IMR-90 (cell line): ENCODE measurements around the gene NLRC5. TPM values are rescaled to one million over a fixed set of nuclear protein-coding genes. Genes with fewer than 3 reads are reported as not detected.

Experiments used
- ATAC-seq: fragments of 200-7000 bp; cut with Tn5 transposase; 2 replicates; pipeline ENCODE4 v1.9.1; 2020; ENCODE audit warnings: low read depth, mild to moderate bottlenecking, moderate library complexity
- BruUV-seq: library from RNA; stranded (reverse); fragments of 400-500 nt; replicated peaks from 2 replicates; lab custom pipeline; 2021; lab: Mats Ljungman, UMichigan
- CTCF ChIA-PET: fragments of 300-600 bp; formaldehyde crosslinking; extraction: SDS; loops from one replicate; lab custom pipeline; 2021; ENCODE audit warnings: antibody characterized with exemption; lab: Yijun Ruan, JAX
- POLR2A ChIA-PET: fragments of 300-600 bp; sonication (Branson Sonifier 250); formaldehyde crosslinking; loops from one replicate; lab custom pipeline; 2022; ENCODE audit warnings: antibody characterized with exemption; ENCODE audit not compliant: unreplicated experiment; lab: Charles Lee
- DNase-seq: peaks from one replicate; pipeline ENCODE4 v3.0.0; 2013
- H2AFZ ChIP-seq: replicated peaks from 2 replicates; pipeline ENCODE3; 2013; ENCODE audit warnings: low read length, mild to moderate bottlenecking; ENCODE audit not compliant: poor library complexity
- H2AK5ac ChIP-seq: 2 replicates; pipeline ENCODE4 v1.6.1; 2013; ENCODE audit warnings: low read depth, low read length, inconsistent platforms
- H2AK9ac ChIP-seq: replicated peaks from 2 replicates; pipeline ENCODE3; 2013; ENCODE audit warnings: mild to moderate bottlenecking, low read depth, low read length, moderate library complexity; ENCODE audit not compliant: poor library complexity
- H2BK120ac ChIP-seq: 2 replicates; pipeline ENCODE4 v1.6.1; 2013; ENCODE audit warnings: low read depth, low read length, inconsistent platforms
- H2BK15ac ChIP-seq: 3 replicates; pipeline ENCODE4 v1.6.1; 2013; ENCODE audit warnings: low read depth, low read length, inconsistent platforms
- H2BK20ac ChIP-seq: 2 replicates; pipeline ENCODE4 v1.6.1; 2013; ENCODE audit warnings: low read depth, mild to moderate bottlenecking, inconsistent platforms, low read length, moderate library complexity
- H2BK5ac ChIP-seq: 2 replicates; pipeline ENCODE4 v1.6.1; 2013; ENCODE audit warnings: mild to moderate bottlenecking, low read depth, low read length, inconsistent platforms; ENCODE audit not compliant: poor library complexity, severe bottlenecking
- H3K14ac ChIP-seq: replicated peaks from 2 replicates; pipeline ENCODE4 v1.6.1; 2013; ENCODE audit warnings: low read depth, low read length, inconsistent platforms
- H3K18ac ChIP-seq: 2 replicates; pipeline ENCODE4 v1.6.1; 2013; ENCODE audit warnings: low read depth, low read length, control low read depth
- H3K23ac ChIP-seq: 2 replicates; pipeline ENCODE4 v1.6.1; 2013; ENCODE audit warnings: low read depth, low read length, inconsistent platforms
- H3K27ac ChIP-seq: 2 replicates; pipeline ENCODE4 v1.5.1; 2013; ENCODE audit warnings: mild to moderate bottlenecking, control low read depth, low read length; ENCODE audit not compliant: insufficient read depth
- H3K27me3 ChIP-seq: 2 replicates; pipeline ENCODE4 v1.6.1; 2013; ENCODE audit warnings: low read length; ENCODE audit not compliant: control insufficient read depth, insufficient read depth
- H3K36me3 ChIP-seq: 2 replicates; pipeline ENCODE4 v1.6.1; 2013; ENCODE audit warnings: low read length, mixed read lengths; ENCODE audit not compliant: control insufficient read depth, insufficient read depth
- H3K4ac ChIP-seq: 2 replicates; pipeline ENCODE4 v1.6.1; 2013; ENCODE audit warnings: low read depth, low read length, inconsistent platforms
- H3K4me1 ChIP-seq: 2 replicates; pipeline ENCODE4 v1.6.1; 2013; ENCODE audit warnings: low read length, mixed read lengths; ENCODE audit not compliant: control insufficient read depth, insufficient read depth
- H3K4me2 ChIP-seq: 2 replicates; pipeline ENCODE4 v1.6.1; 2013; ENCODE audit warnings: low read depth, mild to moderate bottlenecking, control low read depth, low read length, moderate library complexity
- H3K4me3 ChIP-seq: 2 replicates; pipeline ENCODE4 v1.5.1; 2013; ENCODE audit warnings: low read depth, mild to moderate bottlenecking, control low read depth, low read length, moderate library complexity; ENCODE audit not compliant: insufficient read depth
- H3K56ac ChIP-seq: 2 replicates; pipeline ENCODE4 v1.6.1; 2013; ENCODE audit warnings: low read length, inconsistent platforms; ENCODE audit not compliant: insufficient read depth; ENCODE audit errors: extremely low read depth
- H3K79me1 ChIP-seq, 2 experiments: 2 replicates each; pipeline ENCODE4 v1.6.1; 2013; ENCODE audit warnings: low read length in 2 of 2, inconsistent platforms in 1 of 2, low read depth in 1 of 2
- H3K9ac ChIP-seq: 2 replicates; pipeline ENCODE4 v1.6.1; 2013; ENCODE audit warnings: low read depth, low read length, control low read depth
- H3K9me1 ChIP-seq: 2 replicates; pipeline ENCODE4 v1.6.1; 2013; ENCODE audit warnings: low read length, inconsistent platforms; ENCODE audit not compliant: insufficient read depth
- H3K9me3 ChIP-seq: 2 replicates; pipeline ENCODE4 v1.6.1; 2013; ENCODE audit warnings: low read length; ENCODE audit not compliant: control insufficient read depth, insufficient read depth
- H4K20me1 ChIP-seq: 2 replicates; pipeline ENCODE4 v1.6.1; 2013; ENCODE audit warnings: low read length, inconsistent platforms; ENCODE audit not compliant: insufficient read depth
- H4K5ac ChIP-seq: 2 replicates; pipeline ENCODE4 v1.6.1; 2013; ENCODE audit warnings: mild to moderate bottlenecking, low read depth, low read length, control low read depth
- H4K8ac ChIP-seq, 2 experiments: 2 replicates each; pipeline ENCODE4 v1.6.1; 2013; ENCODE audit warnings: low read depth in 2 of 2, low read length in 2 of 2, control low read depth in 1 of 2, inconsistent platforms in 1 of 2
- H4K91ac ChIP-seq: 2 replicates; pipeline ENCODE4 v1.6.1; 2013; ENCODE audit warnings: low read depth, low read length, inconsistent platforms; ENCODE audit not compliant: insufficient read depth
- CEBPB ChIP-seq: IDR thresholded peaks from 2 replicates; pipeline ENCODE4 v1.6.1; 2012; ENCODE audit warnings: low read depth, low read length, improper control_type of control experiment
- CTCF ChIP-seq: conservative IDR thresholded peaks from 2 replicates; pipeline ENCODE4 v1.5.1; 2012; ENCODE audit warnings: mild to moderate bottlenecking, low read depth, low read length, improper control_type of control experiment
- FOS ChIP-seq: fragments of 150-350 bp; IDR thresholded peaks from 2 replicates; pipeline ENCODE4 v1.6.1; 2016; ENCODE audit warnings: low read depth, low read length
- MAFK ChIP-seq: IDR thresholded peaks from 2 replicates; pipeline ENCODE4 v1.6.1; 2012; ENCODE audit warnings: low read depth, low read length, improper control_type of control experiment
- NFE2L2 ChIP-seq: fragments of 150-350 bp; IDR thresholded peaks from 2 replicates; pipeline ENCODE4 v1.6.1; 2016; ENCODE audit warnings: low read depth, mild to moderate bottlenecking, low read length
- POLR2A ChIP-seq: IDR thresholded peaks from 2 replicates; pipeline ENCODE4 v1.6.1; 2012; ENCODE audit warnings: mild to moderate bottlenecking, low read depth, low read length
- RAD21 ChIP-seq: IDR thresholded peaks from 2 replicates; pipeline ENCODE4 v1.6.1; 2012; ENCODE audit warnings: low read length, improper control_type of control experiment
- RCOR1 ChIP-seq: IDR thresholded peaks from 2 replicates; pipeline ENCODE4 v1.6.1; 2012; ENCODE audit warnings: mild to moderate bottlenecking, low read length, improper control_type of control experiment; ENCODE audit not compliant: insufficient replicate concordance
- RFX5 ChIP-seq: IDR thresholded peaks from 2 replicates; pipeline ENCODE4 v1.8.0; 2012; ENCODE audit warnings: low read depth, mild to moderate bottlenecking, low read length, moderate library complexity
- USF2 ChIP-seq: fragments of 150-350 bp; IDR thresholded peaks from 2 replicates; pipeline ENCODE4 v1.6.1; 2017; ENCODE audit warnings: mild to moderate bottlenecking, antibody characterized with exemption, low read length, low read depth
- WGBS, 2 experiments: methylation state at CpG; one replicate each; pipeline versions ENCODE4 v1.1.5 to v1.1.7; 2013; ENCODE audit warnings: missing lambda C conversion rate in 2 of 2; ENCODE audit not compliant: insufficient read length in 1 of 2; ENCODE audit errors: extremely low coverage in 2 of 2; 5-methylcytosine and 5-hydroxymethylcytosine counted together
- dilution Hi-C: fragments of 300-500 bp; cut with HindIII; formaldehyde crosslinking; loops from one replicate; pipeline ENCODE4 v1.14.3; 2018; ENCODE audit warnings: low sequenced_read_pairs; ENCODE audit not compliant: unreplicated experiment
- in situ Hi-C: fragments of 300-500 bp; cut with MboI; formaldehyde crosslinking; loops from 3 replicates; pipeline ENCODE4 v1.14.3; 2019; ENCODE audit warnings: low sequenced_read_pairs, inconsistent platforms, mixed read lengths
- intact Hi-C: fragments of 100-400 bp; cut with micrococcal nuclease; formaldehyde crosslinking; loops from 2 replicates; pipeline ENCODE4 v1.10.0; 2022
- polyA plus RNA-seq, 3 experiments: library from polyadenylated mRNA; depleted of rRNA; stranded (reverse); fragments of >200 nt; gene quantifications; 2 replicates each; pipeline ENCODE4 v1.2.3, GENCODE V29; 2012; ENCODE audit warnings: low replicate concordance in 1 of 3
- total RNA-seq: library from RNA; depleted of rRNA; stranded (reverse); fragments of >200 nt; gene quantifications from 2 replicates; pipeline ENCODE4 v1.2.3, GENCODE V29; 2012

NLRC5 gene
- total and polyA plus RNA-seq, 2 of the 4 experiments (the other 2 are of a cell fraction), result 9.1 to 14.9 TPM

- in situ Hi-C loops, result no loop called here
- H4K20me1 ChIP-seq, result no peaks in the 10 kb centered on the region
- 81% methylated on average over 5 of the region's 11 CpGs; no CpG with 5 or more reads in 1 of the 2 experiments for WGBS, 2 experiments
Measured at GRCh38 chr16:56977823-56978430, 11.4 kb upstream of the NLRC5 start.

More at GRCh38 chr16:56977823-56978430, 11.4 kb upstream of the NLRC5 start:
- Histone ChIP-seq H3K14ac (no peak overlapping the region), H3K36me3 (no peaks in the 10 kb centered on the region), H3K9me1 (no peaks in the 10 kb centered on the region), H2BK15ac (no peak overlapping the region), H3K4me3 (no peak overlapping the region), H3K18ac (no peak overlapping the region), H2AK9ac (no peak overlapping the region), H2AFZ (peak overlapping the region; percentile 40), H3K9me3 (no peaks in the 10 kb centered on the region), H3K56ac (no peak overlapping the region), H2AK5ac (no peak overlapping the region; the same call in 1 of the 2 replicates), H3K9ac (no peak overlapping the region), H2BK120ac (no peak overlapping the region), H3K27me3 (peaks cover 2% of the 10 kb centered on the region; the same call in 1 of the 2 replicates), H3K23ac (no peak overlapping the region), H2BK5ac (no peak overlapping the region), H4K8ac (no peak overlapping the region), H3K79me1 (no peaks in the 10 kb centered on the region), H4K5ac (no peak overlapping the region), H3K4me2 (no peak overlapping the region), H3K4ac (no peak overlapping the region), H3K4me1 (no peaks in the 10 kb centered on the region), H2BK20ac (no peak overlapping the region), H4K91ac (no peak overlapping the region), H3K27ac (no peak overlapping the region)
- DNase-seq (no peak), ATAC-seq (no peak)
- CTCF ChIA-PET, result no interaction called here
- intact Hi-C loops (no loop called here), dilution Hi-C loops (no loop called here)
- POLR2A ChIA-PET, result no interaction called here
- TF ChIP-seq RCOR1, result no peak
- no peak for TF ChIP-seq CTCF
- TF ChIP-seq POLR2A, result no peak
- TF ChIP-seq RFX5, result no peak
- TF ChIP-seq MAFK, result no peak
- no peak for TF ChIP-seq CEBPB
- TF ChIP-seq NFE2L2, result no peak
- TF ChIP-seq RAD21, result no peak
- TF ChIP-seq FOS, result no peak
- TF ChIP-seq USF2, result no peak
- BruUV-seq, result no TSS peak
